Stimulated activated CD8-positive, alpha-beta memory T cell treated with anti-CD3 and anti-CD28 coated beads, Interleukin-2, amount 100 ng/mL, for 48 hours (primary cell): ENCODE data around the gene FAM171A1.

Source experiments
- DNase-seq, 2 donors: peaks; one replicate each; pipeline ENCODE4 v3.0.0-alpha.2; 2020; ENCODE audit warnings: low read depth in 2 of 2

The FAM171A1 gene

GRCh38 chr10:15245530-15245929 is 125.6 kb downstream of the FAM171A1 start:
- DNase-seq, result no peak

- no peak for DNase-seq
Observed at GRCh38 chr10:15244635-15245197, 126.4 kb downstream of the FAM171A1 start.

GRCh38 chr10:15242261-15242840 is 128.7 kb downstream of the FAM171A1 start:
- no peak for DNase-seq

GRCh38 chr10:15241306-15241705 is 129.8 kb downstream of the FAM171A1 start:
- DNase-seq, result no peak

- DNase-seq, result no peak
Observed at GRCh38 chr10:15238555-15239335, 132.3 kb downstream of the FAM171A1 start.

GRCh38 chr10:15237351-15237750 is 133.7 kb downstream of the FAM171A1 start:
- no peak for DNase-seq

GRCh38 chr10:15236340-15236739 is 134.7 kb downstream of the FAM171A1 start:
- DNase-seq, result no peak

GRCh38 chr10:15232279-15232678 is 138.8 kb downstream of the FAM171A1 start:
- DNase-seq, result no peak

- DNase-seq, result no peak
Observed at GRCh38 chr10:15231426-15231825, 139.7 kb downstream of the FAM171A1 start.

- DNase-seq, result no peak
Observed at GRCh38 chr10:15230257-15230656, 140.8 kb downstream of the FAM171A1 start.

GRCh38 chr10:15229268-15229667 is 141.8 kb downstream of the FAM171A1 start:
- DNase-seq, result no peak

- DNase-seq, result no peak
Observed at GRCh38 chr10:15228426-15228825, 142.7 kb downstream of the FAM171A1 start.

GRCh38 chr10:15227611-15228372 is 143.3 kb downstream of the FAM171A1 start:
- no peak for DNase-seq

GRCh38 chr10:15225511-15225910 is 145.6 kb downstream of the FAM171A1 start:
- DNase-seq, result no peak

- no peak for DNase-seq
Observed at GRCh38 chr10:15224948-15225347, 146.1 kb downstream of the FAM171A1 start.

- DNase-seq, result no peak
Observed at GRCh38 chr10:15223174-15223573, 147.9 kb downstream of the FAM171A1 start.

GRCh38 chr10:15222511-15222910 is 148.6 kb downstream of the FAM171A1 start:
- no peak for DNase-seq

GRCh38 chr10:15220445-15220844 is 150.6 kb downstream of the FAM171A1 start:
- DNase-seq, result no peak

GRCh38 chr10:15216700-15217099 is 154.4 kb downstream of the FAM171A1 start:
- DNase-seq, result no peak

- DNase-seq, result no peak
Observed at GRCh38 chr10:15214237-15214636, 156.9 kb downstream of the FAM171A1 start.

GRCh38 chr10:15213461-15213861 is 157.6 kb downstream of the FAM171A1 start:
- DNase-seq, result no peak

- no peak for DNase-seq
Observed at GRCh38 chr10:15211464-15211979, 159.6 kb downstream of the FAM171A1 start.
